ENCODE results near the gene LAMC2.

DNA sequence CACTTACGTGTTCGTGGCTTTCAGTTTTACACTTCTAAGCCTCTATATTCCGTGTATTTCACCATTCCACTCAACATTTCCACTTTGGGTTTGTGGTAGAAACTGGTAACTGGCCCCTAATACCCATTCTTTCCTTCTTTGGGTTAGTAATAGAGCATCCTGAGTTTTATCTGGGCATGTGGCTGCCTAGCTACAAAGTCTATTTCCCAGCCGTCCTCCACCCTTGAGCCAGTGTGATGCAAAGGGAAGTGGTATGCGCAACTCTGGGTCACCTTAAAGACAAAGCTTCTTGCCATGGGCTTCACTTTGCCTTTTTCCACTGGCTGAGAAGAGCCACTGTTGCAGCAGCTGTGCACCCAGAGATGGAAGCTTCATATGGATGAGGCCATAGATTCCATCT lies 73.9 kb downstream of the LAMC2 start:
- TF ChIP-seq, protein P1, sequence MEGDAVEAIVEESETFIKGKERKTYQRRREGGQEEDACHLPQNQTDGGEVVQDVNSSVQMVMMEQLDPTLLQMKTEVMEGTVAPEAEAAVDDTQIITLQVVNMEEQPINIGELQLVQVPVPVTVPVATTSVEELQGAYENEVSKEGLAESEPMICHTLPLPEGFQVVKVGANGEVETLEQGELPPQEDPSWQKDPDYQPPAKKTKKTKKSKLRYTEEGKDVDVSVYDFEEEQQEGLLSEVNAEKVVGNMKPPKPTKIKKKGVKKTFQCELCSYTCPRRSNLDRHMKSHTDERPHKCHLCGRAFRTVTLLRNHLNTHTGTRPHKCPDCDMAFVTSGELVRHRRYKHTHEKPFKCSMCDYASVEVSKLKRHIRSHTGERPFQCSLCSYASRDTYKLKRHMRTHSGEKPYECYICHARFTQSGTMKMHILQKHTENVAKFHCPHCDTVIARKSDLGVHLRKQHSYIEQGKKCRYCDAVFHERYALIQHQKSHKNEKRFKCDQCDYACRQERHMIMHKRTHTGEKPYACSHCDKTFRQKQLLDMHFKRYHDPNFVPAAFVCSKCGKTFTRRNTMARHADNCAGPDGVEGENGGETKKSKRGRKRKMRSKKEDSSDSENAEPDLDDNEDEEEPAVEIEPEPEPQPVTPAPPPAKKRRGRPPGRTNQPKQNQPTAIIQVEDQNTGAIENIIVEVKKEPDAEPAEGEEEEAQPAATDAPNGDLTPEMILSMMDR (optimal IDR thresholded peaks at IDR 0.05 in 1 of 3, IDR thresholded peaks at IDR 0.05 in 1 of 3, conservative IDR thresholded peaks at IDR 0.05 in 1 of 3; ENCODE audit: extremely low read depth in 1 of 3, insufficient read depth in 2 of 3, low read length in 3 of 3) = no peak
- no peak for TF ChIP-seq EZH2 (IDR thresholded peaks at IDR 0.05; ENCODE audit: low read length)
